K562 (cell line): ENCODE results near the gene MFSD2B. TPM values are rescaled to one million over a fixed set of nuclear protein-coding genes. Genes with fewer than 3 reads are reported as not detected.

Experiments used
- ATAC-seq: fragments of 200-7000 bp; cut with Tn5 transposase; 3 replicates; pipeline ENCODE4 v1.9.1; 2020; ENCODE audit warnings: moderate library complexity
- BruUV-seq: library from RNA; stranded (reverse); fragments of 400-500 nt; replicated peaks from 2 replicates; lab custom pipeline; 2021; lab: Mats Ljungman, UMichigan
- CTCF ChIA-PET: fragments of 300-600 bp; formaldehyde crosslinking; extraction: SDS; loops from one replicate; lab custom pipeline; 2021; ENCODE audit warnings: low intra/inter-chr PET ratio; lab: Yijun Ruan, JAX
- POLR2A ChIA-PET: fragments of 300-600, 350-650 bp; sonication (Branson Sonifier 250); formaldehyde crosslinking; extraction: SDS; loops from one replicate; lab custom pipeline; 2021; ENCODE audit warnings: antibody characterized with exemption, inconsistent platforms; lab: Yijun Ruan, JAX
- DNase-seq, 4 experiments: peaks; one replicate each; pipeline versions ENCODE4 v3.0.0 to v3.0.0-alpha.2; 2011 to 2018; ENCODE audit warnings: low spot score in 3 of 4, mixed read lengths in 3 of 4; ENCODE audit errors: extremely low read depth in 1 of 4
- FAIRE-seq: peaks from 2 replicates; lab custom pipeline; 2011; peaks lifted over from hg19 to GRCh38; lab: Jason Lieb, UNC
- H2AFZ ChIP-seq: 2 replicates; pipeline ENCODE4 v1.6.0; 2011; ENCODE audit warnings: low read depth, low read length, control low read depth, inconsistent platforms
- H3K27ac ChIP-seq: fragments of 200-600 bp; 3 replicates; pipeline ENCODE4 v1.8.0; 2011; ENCODE audit warnings: low read depth, mild to moderate bottlenecking, control low read depth, inconsistent platforms, low read length, moderate library complexity, mixed read lengths; ENCODE audit errors: extremely low read depth
- H3K27me3 ChIP-seq, 2 experiments: fragments of 300-600 bp in 1 of 2; 2 replicates in 1 of 2; 3 replicates in 1 of 2; pipeline versions ENCODE4 v1.6.0 to v1.8.0; 2011; ENCODE audit warnings: inconsistent platforms in 2 of 2, low read length in 2 of 2, mild to moderate bottlenecking in 1 of 2, mixed read lengths in 1 of 2, moderate library complexity in 1 of 2; ENCODE audit not compliant: control insufficient read depth in 2 of 2, insufficient read depth in 2 of 2
- H3K36me3 ChIP-seq: fragments of 300-600 bp; 3 replicates; pipeline ENCODE4 v1.8.0; 2011; ENCODE audit warnings: mild to moderate bottlenecking, low read length, inconsistent platforms; ENCODE audit not compliant: control insufficient read depth, insufficient read depth
- H3K4me1 ChIP-seq, 2 experiments: fragments of 200-600 bp in 1 of 2; replicated peaks in 1 of 2; 2 replicates in 1 of 2; 3 replicates in 1 of 2; pipeline versions ENCODE4 v1.5.1 to v1.8.0; 2011; ENCODE audit warnings: inconsistent platforms in 2 of 2, low read length in 2 of 2, mild to moderate bottlenecking in 1 of 2, mixed read lengths in 1 of 2, moderate library complexity in 1 of 2; ENCODE audit not compliant: control insufficient read depth in 2 of 2, insufficient read depth in 2 of 2
- H3K4me2 ChIP-seq: 2 replicates; pipeline ENCODE4 v1.6.1; 2011; ENCODE audit warnings: low read length, control low read depth, inconsistent platforms, mixed read lengths; ENCODE audit not compliant: insufficient read depth
- H3K4me3 ChIP-seq: fragments of 200-600 bp; sonication (generic), shearing (Covaris generic); 2 replicates; pipeline ENCODE4 v1.5.1; 2016; ENCODE audit warnings: control low read depth, inconsistent platforms
- H3K79me2 ChIP-seq: fragments of 200-600 bp; 3 replicates; pipeline ENCODE4 v1.8.0; 2011; ENCODE audit warnings: low read length, inconsistent platforms; ENCODE audit not compliant: control insufficient read depth, insufficient read depth
- H3K9ac ChIP-seq, 2 experiments: 2 replicates each; pipeline versions ENCODE4 v1.6.0 to v1.6.1; 2011; ENCODE audit warnings: low read depth in 2 of 2, low read length in 2 of 2, control low read depth in 1 of 2, inconsistent platforms in 1 of 2, mild to moderate bottlenecking in 1 of 2, mixed read lengths in 1 of 2; ENCODE audit not compliant: insufficient read depth in 1 of 2
- H3K9me1 ChIP-seq: one replicate; pipeline ENCODE4 v1.6.0; 2011; ENCODE audit warnings: inconsistent platforms, mild to moderate bottlenecking, low read length, moderate library complexity; ENCODE audit not compliant: control insufficient read depth, insufficient read depth
- H3K9me3 ChIP-seq: replicated peaks from 2 replicates; pipeline ENCODE4 v1.5.1; 2011; ENCODE audit warnings: low read depth, low read length, inconsistent platforms; ENCODE audit not compliant: control insufficient read depth, insufficient read depth
- H4K20me1 ChIP-seq: replicated peaks from 2 replicates; pipeline ENCODE4 v1.6.1; 2011; ENCODE audit warnings: low read length, inconsistent platforms, mixed read lengths; ENCODE audit not compliant: control insufficient read depth, insufficient read depth
- POLR2G ChIP-seq: fragments of 200-400 bp; formaldehyde crosslinking; IDR thresholded peaks from 2 replicates; pipeline ENCODE4 v1.6.1; 2017; ENCODE audit warnings: low read depth, mild to moderate bottlenecking, antibody characterized with exemption, low read length, moderate library complexity
- RBFOX2 ChIP-seq: fragments of 200-400 bp; formaldehyde crosslinking; IDR thresholded peaks from 2 replicates; pipeline ENCODE4 v1.6.1; 2017; ENCODE audit warnings: low read depth, mild to moderate bottlenecking, low read length, moderate library complexity
- SMAD4 ChIP-seq: fragments of 250-450 bp; sonication (Bioruptor Pico); conservative IDR thresholded peaks from 2 replicates; pipeline ENCODE4 v1.8.0; 2021; ENCODE audit warnings: inconsistent platforms, mild to moderate bottlenecking, moderate library complexity
- WGBS: fragments of 100-300 bp; shearing (Covaris generic); methylation state at CpG from one replicate; pipeline ENCODE4 v1.1.6; 2016; ENCODE audit warnings: low coverage, mixed read lengths; ENCODE audit not compliant: insufficient coverage; ENCODE audit errors: missing lambda C conversion rate; 5-methylcytosine and 5-hydroxymethylcytosine counted together
- in situ Hi-C: fragments of 300-500 bp; cut with MboI; formaldehyde crosslinking; loops from 4 replicates; pipeline ENCODE4 v1.15.0; 2018; ENCODE audit warnings: inconsistent platforms, mixed read lengths
- intact Hi-C: fragments of 100-400 bp; cut with micrococcal nuclease; formaldehyde crosslinking; loops from 2 replicates; pipeline ENCODE4 v1.14.2; 2022
- polyA plus RNA-seq, 8 experiments: library from polyadenylated mRNA; depleted of rRNA in 4 of 8; stranded (reverse) in 5 of 8; unstranded in 3 of 8; fragments of >200 nt; fragmentation: Nextera tagmentation in 2 of 8; fragmentation: Illumina TruSeq in 1 of 8; extraction: Ambion mirVana in 2 of 8; extraction: Trizol in 1 of 8; gene quantifications; 2 replicates each; pipeline versions ENCODE4 v1.2.1 to v1.2.3, GENCODE V29; 2011 to 2014; ENCODE audit warnings: inconsistent platforms in 1 of 8, missing spikeins in 1 of 8
- total RNA-seq, 7 experiments: library from RNA; depleted of rRNA in 6 of 7; stranded (reverse); fragments of >200 nt in 6 of 7; fragmentation: Illumina TruSeq in 2 of 7; extraction: Trizol in 2 of 7; gene quantifications; 2 replicates each; pipeline versions ENCODE4 v1.2.1 to v1.2.3, GENCODE V29; 2011 to 2021; ENCODE audit warnings: low replicate concordance in 1 of 7
- TF ChIP-seq, protein P1 (sequence below): IDR thresholded peaks from 2 replicates; pipeline ENCODE4 v1.6.1; 2016; ENCODE audit warnings: missing genetic modification characterization, missing compliant biosample characterization
- TF ChIP-seq, protein P2 (sequence below): IDR thresholded peaks from 2 replicates; pipeline ENCODE4 v1.6.1; 2012; ENCODE audit warnings: low read depth, low read length, improper control_type of control experiment, borderline replicate concordance

The MFSD2B gene
- total and polyA plus RNA-seq, 9 of the 15 experiments (the other 6 are each of a cell fraction or from before 2014, with no cell fraction given) = 2.6 to 10.9 (median 6.8) TPM

DNA sequence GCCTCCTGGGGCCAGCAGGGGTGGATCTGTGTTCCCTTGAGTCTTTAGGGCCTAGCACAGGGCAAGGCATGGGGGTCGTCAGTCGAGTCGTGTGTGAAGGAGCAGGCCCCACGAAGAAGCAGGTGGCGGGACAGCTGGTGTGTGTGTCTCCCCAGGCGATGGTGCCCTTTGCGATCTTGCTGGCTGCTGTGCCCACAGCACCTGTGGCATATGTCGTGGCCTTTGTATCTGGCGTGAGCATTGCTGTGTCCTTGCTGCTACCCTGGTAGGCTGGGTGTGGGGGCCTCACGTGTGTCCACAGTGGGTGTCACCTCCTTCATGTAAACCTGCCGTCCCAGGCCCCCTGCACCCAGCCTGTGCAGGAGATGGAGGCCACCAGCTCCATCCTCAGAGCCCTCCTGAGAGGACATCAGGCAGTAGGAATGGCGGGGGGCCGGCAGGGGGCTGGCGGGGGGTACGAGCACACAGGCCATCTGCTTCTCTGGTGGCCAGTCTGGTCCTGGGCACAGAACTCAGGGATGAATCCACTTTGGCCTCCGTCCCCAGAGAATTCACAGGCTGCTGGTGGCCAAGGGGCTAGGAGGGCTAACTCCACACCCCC, 13.2 kb downstream of the MFSD2B start:
- CTCF ChIA-PET = no interaction called here

More for the DNA sequence above, 13.2 kb downstream of the MFSD2B start:
- Histone ChIP-seq H3K4me1 (peaks cover 0 to 21% of the 10 kb centered on the region in 2 experiments; a peak in 3 of 5 replicates), H3K36me3 (peaks cover 48% of the 10 kb centered on the region), H4K20me1 (peaks cover 14% of the 10 kb centered on the region; the same call in 1 of the 2 replicates), H3K4me3 (no peak overlapping the region), H3K9ac (peak overlapping the region in 1 of 2 experiments; percentile 56; a peak in 1 of 4 replicates), H3K27ac (no peak overlapping the region), H3K9me3 (no peaks in the 10 kb centered on the region), H3K79me2 (no peaks in the 10 kb centered on the region), H3K9me1 (peaks cover 3% of the 10 kb centered on the region), H3K4me2 (no peak overlapping the region), H3K27me3 (no peaks in the 10 kb centered on the region), H2AFZ (no peak overlapping the region)
- intact Hi-C loops (loop anchor here (5.0 kb wide), 1 partner anchor 39 kb away; no protein-coding TSS in a partner anchor), in situ Hi-C loops (no loop called here)
- BruUV-seq = no TSS peak
- FAIRE-seq = no peak
- TF ChIP-seq, protein P1, sequence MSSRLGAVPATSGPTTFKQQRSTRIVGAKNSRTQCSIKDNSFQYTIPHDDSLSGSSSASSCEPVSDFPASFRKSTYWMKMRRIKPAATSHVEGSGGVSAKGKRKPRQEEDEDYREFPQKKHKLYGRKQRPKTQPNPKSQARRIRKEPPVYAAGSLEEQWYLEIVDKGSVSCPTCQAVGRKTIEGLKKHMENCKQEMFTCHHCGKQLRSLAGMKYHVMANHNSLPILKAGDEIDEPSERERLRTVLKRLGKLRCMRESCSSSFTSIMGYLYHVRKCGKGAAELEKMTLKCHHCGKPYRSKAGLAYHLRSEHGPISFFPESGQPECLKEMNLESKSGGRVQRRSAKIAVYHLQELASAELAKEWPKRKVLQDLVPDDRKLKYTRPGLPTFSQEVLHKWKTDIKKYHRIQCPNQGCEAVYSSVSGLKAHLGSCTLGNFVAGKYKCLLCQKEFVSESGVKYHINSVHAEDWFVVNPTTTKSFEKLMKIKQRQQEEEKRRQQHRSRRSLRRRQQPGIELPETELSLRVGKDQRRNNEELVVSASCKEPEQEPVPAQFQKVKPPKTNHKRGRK (tag) = no peak
- TF ChIP-seq RBFOX2 (peak; percentile 39; the same call in 1 of the 2 replicates), SMAD4 (no peak), POLR2G (peak; percentile 74)
- TF ChIP-seq, protein P2, sequence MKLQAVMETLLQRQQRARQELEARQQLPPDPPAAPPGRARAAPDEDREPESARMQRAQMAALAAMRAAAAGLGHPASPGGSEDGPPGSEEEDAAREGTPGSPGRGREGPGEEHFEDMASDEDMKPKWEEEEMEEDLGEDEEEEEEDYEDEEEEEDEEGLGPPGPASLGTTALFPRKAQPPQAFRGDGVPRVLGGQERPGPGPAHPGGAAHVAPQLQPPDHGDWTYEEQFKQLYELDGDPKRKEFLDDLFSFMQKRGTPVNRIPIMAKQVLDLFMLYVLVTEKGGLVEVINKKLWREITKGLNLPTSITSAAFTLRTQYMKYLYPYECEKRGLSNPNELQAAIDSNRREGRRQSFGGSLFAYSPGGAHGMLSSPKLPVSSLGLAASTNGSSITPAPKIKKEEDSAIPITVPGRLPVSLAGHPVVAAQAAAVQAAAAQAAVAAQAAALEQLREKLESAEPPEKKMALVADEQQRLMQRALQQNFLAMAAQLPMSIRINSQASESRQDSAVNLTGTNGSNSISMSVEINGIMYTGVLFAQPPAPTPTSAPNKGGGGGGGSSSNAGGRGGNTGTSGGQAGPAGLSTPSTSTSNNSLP = no peak
- no peak for ATAC-seq
- POLR2A ChIA-PET = interaction anchor here (1.0 to 1.6 kb wide), 4 partner anchors 9 to 83 kb away, joined by 3 to 5 read pairs (median 4); partner anchors contain the start of genes UBXN2A and WDCP
- no peak for DNase-seq
- WGBS = 84% methylated on average over 13 of the region's 16 CpGs
